CD4-positive, alpha-beta T cell (primary cell): ENCODE results near the gene CDK14. TPM values are rescaled to one million over a fixed set of nuclear protein-coding genes. Genes with fewer than 3 reads are reported as not detected.

Experiments used
- ATAC-seq: fragments of 200-7000 bp; cut with Tn5 transposase; one replicate; pipeline ENCODE4 v1.10.0; 2022; ENCODE audit warnings: mild to moderate bottlenecking; ENCODE audit not compliant: poor library complexity
- CTCF ChIA-PET: fragments of 350-600 bp; sonication (Branson Sonifier 250); formaldehyde crosslinking; loops from one replicate; lab custom pipeline; 2021; ENCODE audit warnings: antibody characterized with exemption, inconsistent platforms; lab: Charles Lee
- POLR2A ChIA-PET: fragments of 350-600 bp; sonication (Branson Sonifier 250); formaldehyde crosslinking; loops from one replicate; lab custom pipeline; 2021; ENCODE audit warnings: antibody characterized with exemption, inconsistent platforms; lab: Charles Lee
- DNase-seq, 14 experiments: peaks; one replicate each; pipeline ENCODE4 v3.0.0-alpha.2; 2013 to 2020; ENCODE audit warnings: mixed read lengths in 2 of 14
- H3K27ac ChIP-seq, 2 donors: one replicate each; pipeline versions ENCODE4 v1.5.1 to v1.7.0; 2013; ENCODE audit warnings: low read length in 2 of 2, low read depth in 1 of 2, mild to moderate bottlenecking in 1 of 2
- H3K27me3 ChIP-seq, 2 experiments: 1 replicate in 1 of 2; 2 replicates in 1 of 2; pipeline versions ENCODE4 v1.6.1 to v1.7.0; 2013; ENCODE audit warnings: low read length in 2 of 2, control low read depth in 1 of 2, mild to moderate bottlenecking in 1 of 2, moderate library complexity in 1 of 2; ENCODE audit not compliant: insufficient read depth in 2 of 2, control insufficient read depth in 1 of 2
- H3K36me3 ChIP-seq: one replicate; pipeline ENCODE4 v1.6.1; 2013; ENCODE audit warnings: low read length, control low read depth; ENCODE audit not compliant: insufficient read depth
- H3K4me1 ChIP-seq: one replicate; pipeline ENCODE4 v1.6.1; 2013; ENCODE audit warnings: low read length, control low read depth; ENCODE audit not compliant: insufficient read depth
- H3K4me3 ChIP-seq: one replicate; pipeline ENCODE4 v1.5.1; 2013; ENCODE audit warnings: mild to moderate bottlenecking, low read length, moderate library complexity
- H3K9me3 ChIP-seq, 2 experiments: 1 replicate in 1 of 2; 2 replicates in 1 of 2; pipeline versions ENCODE4 v1.6.1 to v1.7.0; 2013; ENCODE audit warnings: low read length in 2 of 2, mild to moderate bottlenecking in 2 of 2, control low read depth in 1 of 2, moderate library complexity in 1 of 2; ENCODE audit not compliant: control insufficient read depth in 1 of 2, insufficient read depth in 1 of 2
- H3K27ac Mint-ChIP-seq: one replicate; pipeline ENCODE4 v1.8.0; 2020; ENCODE audit warnings: mixed read lengths
- H3K27me3 Mint-ChIP-seq: one replicate; pipeline ENCODE4 v1.8.0; 2021; ENCODE audit warnings: mixed read lengths
- H3K36me3 Mint-ChIP-seq: one replicate; pipeline ENCODE4 v1.8.0; 2021; ENCODE audit warnings: low read depth, mixed read lengths
- H3K4me1 Mint-ChIP-seq: one replicate; pipeline ENCODE4 v1.8.0; 2021; ENCODE audit warnings: low read depth, mixed read lengths
- H3K4me3 Mint-ChIP-seq: one replicate; pipeline ENCODE4 v1.8.0; 2020; ENCODE audit warnings: mild to moderate bottlenecking, mixed read lengths
- H3K9me3 Mint-ChIP-seq: one replicate; pipeline ENCODE4 v1.8.0; 2020; ENCODE audit warnings: mixed read lengths
- CTCF ChIP-seq: fragments of 200-600 bp; IDR thresholded peaks from one replicate; pipeline ENCODE4 v1.8.0; 2022; ENCODE audit warnings: antibody characterized with exemption, mild to moderate bottlenecking
- intact Hi-C, 2 experiments: fragments of 100-400 bp; cut with DNase I in 1 of 2; cut with micrococcal nuclease in 1 of 2; formaldehyde crosslinking; loops; one replicate each; pipeline versions ENCODE4 v1.15.1 to v1.9.0; 2023 to 2025; cut with DNase I, micrococcal nuclease
- total RNA-seq, 174 experiments: library from RNA in 2 of 174; stranded (reverse) in 2 of 174; gene quantifications; one replicate each; pipeline ENCODE4 v1.2.3 and lab custom pipeline; 2021 to 2026

The CDK14 gene
- total RNA-seq, 2 experiments from 2014 or later: 0.45 to 0.47 TPM

- Histone ChIP-seq H3K4me1 (no peaks in the 10 kb centered on the region), H3K27ac (no peak overlapping the region), H3K27me3 (no peaks in the 10 kb centered on the region), H3K4me3 (no peak overlapping the region), H3K9me3 (no peaks in the 10 kb centered on the region), H3K36me3 (no peaks in the 10 kb centered on the region)
- Mint-ChIP-seq H3K4me1 (no peaks in the 10 kb centered on the region), H3K4me3 (no peak overlapping the region), H3K36me3 (no peaks in the 10 kb centered on the region), H3K9me3 (no peaks in the 10 kb centered on the region), H3K27ac (no peak overlapping the region), H3K27me3 (no peaks in the 10 kb centered on the region)
- CTCF ChIA-PET: no interaction called here
- no peak for TF ChIP-seq CTCF
- no peak for DNase-seq
- no peak for ATAC-seq
- POLR2A ChIA-PET: no interaction called here
- intact Hi-C loops: no loop called here
Observed at GRCh38 chr7:90690159-90690858, 94.2 kb downstream of the CDK14 start.

DNA sequence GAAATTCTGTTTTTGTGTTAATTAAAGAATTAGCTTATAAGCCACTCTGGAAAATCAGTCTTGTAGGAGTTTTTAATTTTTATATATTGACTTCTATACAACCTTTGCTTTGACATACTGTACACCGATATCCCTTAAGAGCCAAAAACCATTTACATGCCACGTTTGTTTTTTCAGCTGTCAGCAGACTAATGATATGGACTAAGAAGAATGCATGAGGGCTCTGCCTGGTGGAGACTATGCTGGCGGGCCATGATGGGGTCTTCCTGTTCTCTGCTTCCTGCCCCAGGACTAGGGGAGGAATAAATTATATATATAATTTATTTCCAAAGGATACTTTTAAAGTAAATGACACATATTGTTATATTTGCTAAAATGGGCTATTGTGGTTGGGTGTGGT, 96.3 kb downstream of the CDK14 start:
- DNase-seq (no peak), ATAC-seq (no peak)
- H3K4me1 Mint-ChIP-seq: no peaks in the 10 kb centered on the region
- H3K36me3 ChIP-seq: no peaks in the 10 kb centered on the region
- H3K4me1 ChIP-seq: no peaks in the 10 kb centered on the region
- no peaks in the 10 kb centered on the region for H3K27me3 Mint-ChIP-seq
- intact Hi-C loops: no loop called here
- no peak overlapping the region for H3K27ac Mint-ChIP-seq
- no peak for TF ChIP-seq CTCF
- H3K4me3 ChIP-seq: no peak overlapping the region
- H3K9me3 ChIP-seq: no peaks in the 10 kb centered on the region
- POLR2A ChIA-PET: no interaction called here
- no peak overlapping the region for H3K27ac ChIP-seq
- H3K36me3 Mint-ChIP-seq: no peaks in the 10 kb centered on the region
- H3K27me3 ChIP-seq: no peaks in the 10 kb centered on the region
- H3K4me3 Mint-ChIP-seq: no peak overlapping the region
- CTCF ChIA-PET: no interaction called here
- no peaks in the 10 kb centered on the region for H3K9me3 Mint-ChIP-seq

DNA sequence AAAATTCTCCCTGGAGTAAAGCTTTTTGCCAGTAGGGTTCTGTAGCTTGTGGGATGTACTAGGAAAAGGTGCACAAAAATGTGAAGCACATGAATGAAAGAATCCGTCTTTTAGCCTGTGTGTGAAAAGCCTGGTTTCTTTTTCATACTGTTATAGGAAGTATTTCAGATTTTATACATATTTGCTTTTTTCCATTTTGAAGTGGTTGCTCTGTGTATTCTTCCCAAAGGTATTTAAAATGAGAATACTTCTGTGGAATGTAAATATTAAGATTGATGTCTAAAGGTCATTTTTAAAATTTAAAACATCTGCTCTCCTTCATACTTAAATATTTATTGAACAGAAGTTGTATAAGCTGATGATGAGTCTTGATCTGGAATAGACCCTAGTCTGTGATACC, 96.8 kb downstream of the CDK14 start:
- intact Hi-C loops: no loop called here
- ATAC-seq (no peak), DNase-seq (no peak)
- Histone ChIP-seq H3K4me1 (no peaks in the 10 kb centered on the region), H3K36me3 (no peaks in the 10 kb centered on the region), H3K27me3 (no peaks in the 10 kb centered on the region), H3K9me3 (no peaks in the 10 kb centered on the region), H3K4me3 (no peak overlapping the region), H3K27ac (no peak overlapping the region)
- ChIA-PET CTCF (no interaction called here), POLR2A (no interaction called here)
- no peak overlapping the region for H3K4me3 Mint-ChIP-seq
- H3K9me3 Mint-ChIP-seq: no peaks in the 10 kb centered on the region
- no peaks in the 10 kb centered on the region for H3K4me1 Mint-ChIP-seq
- no peak overlapping the region for H3K27ac Mint-ChIP-seq
- no peaks in the 10 kb centered on the region for H3K36me3 Mint-ChIP-seq
- H3K27me3 Mint-ChIP-seq: no peaks in the 10 kb centered on the region
- no peak for TF ChIP-seq CTCF
